ENCODE results near the gene KLHDC7B. TPM values are rescaled to one million over a fixed set of nuclear protein-coding genes. Genes with fewer than 3 reads are reported as not detected.
A peak's percentile ranks its signal among the peaks of the same experiment; 100 is the strongest.

KLHDC7B gene
- total RNA-seq, 2 donors from 2014 or later = 4.2 to 4.4 TPM

DNA sequence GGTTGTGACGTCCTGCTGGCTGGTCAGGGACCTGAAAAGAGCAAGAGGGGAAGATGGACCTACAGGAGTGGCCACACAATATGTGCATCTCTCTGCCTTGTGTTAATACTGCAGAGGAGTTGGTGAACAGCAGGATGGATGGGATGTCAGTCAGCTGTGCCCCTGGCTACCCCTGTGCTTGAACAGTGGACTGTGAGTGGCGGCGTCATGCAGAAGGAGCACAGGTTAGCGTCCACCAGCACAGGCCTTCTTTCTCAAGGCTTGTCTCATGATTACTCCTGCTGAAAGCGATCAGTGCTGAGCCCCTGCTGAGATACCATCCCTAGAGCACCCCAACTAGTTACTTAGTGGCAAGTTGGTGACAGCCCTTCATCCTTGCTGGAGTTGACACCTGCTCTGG, 40.7 kb downstream of the KLHDC7B start:
- Mint-ChIP-seq H3K27me3 (no peaks in the 10 kb centered on the region), H3K4me1 (peaks cover 4% of the 10 kb centered on the region), H3K4me3 (no peak overlapping the region), H3K36me3 (ENCODE audit: low read depth) (peaks cover 12% of the 10 kb centered on the region), H3K9me3 (no peaks in the 10 kb centered on the region), H3K27ac (no peak overlapping the region)
- ATAC-seq (replicated peaks) = no peak

DNA sequence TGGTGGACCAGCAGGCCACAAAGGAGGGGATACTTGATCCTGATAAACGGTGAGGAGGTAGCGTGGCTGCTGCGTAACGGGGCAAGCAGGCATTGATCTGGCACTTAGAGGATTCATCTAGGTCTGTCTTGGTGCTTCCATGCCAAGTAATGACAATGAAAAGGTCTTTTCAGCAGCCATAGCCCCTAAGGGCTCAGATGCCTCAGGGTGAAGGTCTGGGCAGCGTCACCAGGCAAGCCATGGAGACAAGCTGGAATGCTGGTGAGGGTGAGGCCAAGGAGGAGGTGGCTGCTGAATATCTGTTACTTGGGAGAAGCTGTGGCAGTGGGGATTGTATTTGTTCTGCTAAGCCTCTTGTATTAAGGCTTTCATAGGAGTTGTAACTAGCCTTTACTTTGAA, 41.7 kb downstream of the KLHDC7B start:
- Mint-ChIP-seq H3K27me3 (no peaks in the 10 kb centered on the region), H3K36me3 (ENCODE audit: low read depth) (peaks cover 5% of the 10 kb centered on the region), H3K9me3 (no peaks in the 10 kb centered on the region), H3K4me1 (peaks cover 4% of the 10 kb centered on the region), H3K27ac (no peak overlapping the region), H3K4me3 (no peak overlapping the region)
- ATAC-seq (replicated peaks) = no peak

DNA sequence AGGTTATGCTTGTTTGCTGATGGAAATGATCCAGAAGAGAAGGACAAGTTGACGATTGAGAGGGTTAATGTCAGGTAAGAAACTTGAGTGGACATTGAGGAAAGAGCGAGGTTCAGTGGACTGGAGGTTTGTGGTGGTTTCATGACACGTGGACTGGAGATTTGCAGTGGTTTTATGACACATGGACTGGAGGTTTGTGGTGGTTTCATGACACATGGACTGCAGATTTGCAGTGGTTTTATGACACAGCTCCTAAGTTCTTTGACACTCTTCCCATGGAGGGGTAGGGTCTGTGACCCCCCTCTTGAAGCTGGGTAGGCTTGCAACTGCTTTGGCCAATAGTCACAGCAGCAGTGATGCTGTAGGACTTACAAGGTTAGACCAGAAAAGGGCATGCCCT, 49.5 kb downstream of the KLHDC7B start:
- Mint-ChIP-seq H3K9me3 (no peaks in the 10 kb centered on the region), H3K27me3 (peaks cover 10% of the 10 kb centered on the region), H3K27ac (no peak overlapping the region), H3K36me3 (ENCODE audit: low read depth) (no peaks in the 10 kb centered on the region), H3K4me1 (no peaks in the 10 kb centered on the region), H3K4me3 (no peak overlapping the region)
- ATAC-seq (replicated peaks) = no peak

DNA sequence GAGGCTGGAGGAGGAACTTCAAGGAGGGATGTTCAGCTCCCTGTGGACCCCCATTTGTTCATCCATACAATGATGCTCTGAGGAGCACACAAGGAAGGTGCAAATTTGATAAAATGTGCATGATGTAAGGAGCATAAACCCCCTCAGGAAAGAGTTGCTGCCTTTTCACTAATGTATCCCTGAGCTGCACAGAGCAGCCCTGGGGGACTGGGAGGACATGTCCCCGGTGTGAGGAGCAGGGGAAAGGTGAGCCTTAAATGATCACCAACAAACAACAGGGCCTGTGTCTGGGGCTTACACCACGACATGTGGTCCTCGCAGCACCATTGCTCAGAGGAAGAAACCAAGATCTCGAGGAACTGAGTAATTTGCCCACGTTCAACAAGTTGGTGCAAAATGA, 51.4 kb downstream of the KLHDC7B start:
- ATAC-seq (replicated peaks) = no peak
- Mint-ChIP-seq H3K36me3 (ENCODE audit: low read depth) (peaks cover 7% of the 10 kb centered on the region), H3K4me3 (no peak overlapping the region), H3K9me3 (no peaks in the 10 kb centered on the region), H3K27ac (no peak overlapping the region), H3K27me3 (peaks cover 16% of the 10 kb centered on the region), H3K4me1 (no peaks in the 10 kb centered on the region)

DNA sequence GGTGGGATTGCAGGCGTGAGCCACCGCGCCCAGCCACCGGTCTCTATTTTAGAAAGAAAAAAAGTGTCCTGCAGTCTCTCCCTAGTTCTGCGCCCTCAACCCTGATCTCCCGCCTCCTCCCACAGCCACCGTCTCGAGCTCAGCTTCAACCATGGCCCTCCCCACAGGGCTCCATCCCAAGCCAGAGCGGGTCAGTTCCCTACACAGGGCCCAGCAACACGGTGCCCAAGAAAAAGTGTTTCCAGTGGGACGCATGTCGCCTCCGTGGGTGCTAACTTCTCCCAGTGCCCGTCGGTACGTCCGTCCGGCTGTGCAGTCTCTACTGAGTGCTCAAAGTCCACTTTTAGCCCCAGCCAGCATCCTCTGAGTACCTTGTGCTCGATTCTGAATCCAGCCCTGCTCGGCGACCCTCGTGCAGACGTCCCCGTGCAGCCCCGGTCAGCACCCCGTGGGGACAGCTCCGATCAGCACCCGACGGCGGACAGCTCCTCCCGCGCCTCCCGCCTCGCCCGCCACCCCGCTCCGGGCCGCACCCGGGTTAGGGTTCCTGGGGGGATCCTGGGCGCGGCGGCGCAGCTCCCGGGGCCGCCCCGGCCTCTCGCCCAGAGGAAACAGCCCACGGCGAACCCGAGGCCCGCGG, 54.2 kb downstream of the KLHDC7B start:
- Mint-ChIP-seq H3K27ac (no peak overlapping the region), H3K9me3 (no peaks in the 10 kb centered on the region), H3K4me3 (peak overlapping the region; percentile 39), H3K4me1 (no peaks in the 10 kb centered on the region), H3K36me3 (ENCODE audit: low read depth) (peaks cover 10% of the 10 kb centered on the region), H3K27me3 (peaks cover 27% of the 10 kb centered on the region)
- peak; percentile 66 for ATAC-seq (replicated peaks)

DNA sequence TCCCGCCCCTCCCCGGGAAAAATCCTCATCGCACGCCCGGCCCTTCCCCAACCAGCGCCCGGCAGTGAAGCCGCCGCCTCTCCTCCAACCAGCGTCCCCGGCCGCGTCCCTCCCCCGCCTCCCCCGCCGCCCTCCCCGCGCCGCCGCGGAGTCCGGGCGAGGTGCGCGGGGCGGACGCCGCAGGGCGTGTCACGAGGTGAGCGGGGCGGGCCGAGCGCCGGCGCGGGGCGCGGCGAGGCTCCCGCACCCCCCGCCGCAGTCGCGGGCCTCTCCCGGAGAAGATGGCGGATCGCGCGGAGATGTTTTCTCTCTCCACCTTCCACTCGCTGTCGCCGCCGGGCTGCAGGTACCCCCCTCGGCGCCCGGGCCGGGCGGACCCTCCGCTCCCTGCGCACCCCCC, 54.8 kb downstream of the KLHDC7B start, which contains the start of gene MAPK8IP2:
Gene MAPK8IP2 (plus strand): TSS at position 256 of the 400 bp plus-strand sequence. CDS start 26 bp downstream, at position 282.
- peak; percentile 43 for ATAC-seq (replicated peaks)
- Mint-ChIP-seq H3K4me1 (no peaks in the 10 kb centered on the region), H3K36me3 (ENCODE audit: low read depth) (peaks cover 10% of the 10 kb centered on the region), H3K27ac (no peak within 1 kb of the TSS), H3K27me3 (peaks cover 27% of the 10 kb centered on the region), H3K9me3 (no peaks in the 10 kb centered on the region), H3K4me3 (peak within 1 kb of the TSS; percentile 44)

Other genes with a start within 250 kb of the KLHDC7B start
- gene PLXNB2, start 238.3 kb upstream of the KLHDC7B start, total RNA-seq = 10 to 100 TPM; 29.1 to 30.4 TPM
- 1 to 10 TPM; 3.2 to 6.5 TPM for gene DENND6B, start 218.9 kb upstream of the KLHDC7B start, total RNA-seq
- gene PPP6R2, start 202.6 kb upstream of the KLHDC7B start, total RNA-seq = 10 to 100 TPM; 45.6 to 46.6 TPM
- gene SBF1, start 70.9 kb upstream of the KLHDC7B start, total RNA-seq = 100 to 1,000 TPM in 1 of 2 donors, 10 to 100 TPM in 1; 84.2 to 126 TPM
- gene ADM2, start 64.4 kb upstream of the KLHDC7B start, total RNA-seq = 1 to 10 TPM; 1.3 to 3.7 TPM
- under 1 TPM; 0.24 to 0.53 TPM for gene MIOX, start 59.0 kb upstream of the KLHDC7B start, total RNA-seq
- 10 to 100 TPM; 61.3 to 89.0 TPM for gene LMF2, start 38.2 kb upstream of the KLHDC7B start, total RNA-seq
- gene NCAPH2, start 37.7 kb upstream of the KLHDC7B start, total RNA-seq = 100 to 1,000 TPM; 112 to 138 TPM
- gene SCO2, start 20.3 kb upstream of the KLHDC7B start, total RNA-seq = 1 to 10 TPM; 2.8 to 9.9 TPM
- gene TYMP, start 15.9 kb upstream of the KLHDC7B start, total RNA-seq = 10 to 100 TPM; 73.0 to 74.0 TPM
- gene SYCE3, start 17.0 kb downstream of the KLHDC7B start, total RNA-seq = 1 to 10 TPM in 1 of 2 donors, under 1 TPM in 1; 0.65 to 2.3 TPM
- 10 to 100 TPM; 57.3 to 62.8 TPM for gene CPT1B, start 32.5 kb downstream of the KLHDC7B start, total RNA-seq
- gene CHKB, start 37.0 kb downstream of the KLHDC7B start, total RNA-seq = 10 to 100 TPM; 72.3 to 86.2 TPM
- gene MAPK8IP2, start 54.9 kb downstream of the KLHDC7B start, total RNA-seq = under 1 TPM; 0.50 to 0.65 TPM
- 10 to 100 TPM; 23.6 to 28.3 TPM for gene ARSA, start 82.3 kb downstream of the KLHDC7B start, total RNA-seq
- gene SHANK3, start 126.9 kb downstream of the KLHDC7B start, total RNA-seq = under 1 TPM in 1 of 2 donors, not detected in 1; 0.19 TPM
- gene ACR, start 192.3 kb downstream of the KLHDC7B start, total RNA-seq = not detected
- gene RABL2B, start 237.7 kb downstream of the KLHDC7B start, total RNA-seq = 10 to 100 TPM; 17.6 to 20.1 TPM